Erythroblast (primary cell): ENCODE measurements around the gene BAIAP2.

ENCODE experiments used
- DNase-seq, 2 experiments: peaks; one replicate each; lab custom pipeline; 2025; lab: John Stamatoyannopoulos, UW
- GATA1 ChIP-seq: IDR thresholded peaks from 2 replicates; pipeline ENCODE4 v1.6.1; 2011; ENCODE audit warnings: low read depth, mild to moderate bottlenecking, control low read depth, low read length, moderate library complexity
- POLR2A ChIP-seq: IDR thresholded peaks from 2 replicates; pipeline ENCODE4 v1.6.1; 2011; ENCODE audit warnings: mild to moderate bottlenecking, low read length

The BAIAP2 gene

DNA sequence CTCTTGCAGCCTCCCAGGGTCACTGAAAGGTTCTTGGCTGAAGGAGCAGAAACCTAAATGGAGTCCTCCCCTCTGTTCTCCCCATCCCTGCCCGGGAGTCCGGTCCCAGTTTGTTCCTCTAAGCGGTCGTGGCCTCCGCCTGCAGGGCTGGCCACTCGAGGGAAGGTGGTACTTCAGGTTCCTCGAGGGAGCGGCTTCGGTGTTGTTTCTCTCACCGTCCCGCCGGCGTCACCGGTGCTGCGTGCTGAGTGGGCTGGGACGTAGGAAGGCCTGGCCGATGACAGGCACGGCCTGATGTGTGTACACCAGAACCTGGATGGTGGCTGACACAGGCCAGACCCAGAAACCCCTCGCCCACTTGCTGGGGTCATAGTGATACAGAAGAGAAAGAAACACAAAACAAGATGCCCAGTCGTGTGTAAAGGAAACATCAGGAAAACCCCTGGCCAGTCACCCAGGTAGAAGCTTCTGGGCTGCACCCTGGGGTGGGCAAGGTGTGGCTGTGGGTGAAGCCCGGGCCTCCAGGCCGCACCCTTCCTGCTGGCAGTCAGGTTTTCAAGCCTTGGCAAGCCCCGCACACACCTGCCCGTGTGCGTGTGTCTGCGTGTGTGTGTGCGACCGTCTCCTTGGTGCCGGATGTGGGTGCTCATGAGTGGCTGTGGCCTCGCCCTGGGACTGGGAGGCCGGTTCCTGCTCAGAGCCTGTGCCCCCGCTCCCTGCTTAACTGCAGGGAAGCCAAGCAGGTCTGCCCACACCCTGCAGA lies 52.0 kb downstream of the BAIAP2 start:
- no peak for DNase-seq
- TF ChIP-seq GATA1 (no peak), POLR2A (no peak)

DNA sequence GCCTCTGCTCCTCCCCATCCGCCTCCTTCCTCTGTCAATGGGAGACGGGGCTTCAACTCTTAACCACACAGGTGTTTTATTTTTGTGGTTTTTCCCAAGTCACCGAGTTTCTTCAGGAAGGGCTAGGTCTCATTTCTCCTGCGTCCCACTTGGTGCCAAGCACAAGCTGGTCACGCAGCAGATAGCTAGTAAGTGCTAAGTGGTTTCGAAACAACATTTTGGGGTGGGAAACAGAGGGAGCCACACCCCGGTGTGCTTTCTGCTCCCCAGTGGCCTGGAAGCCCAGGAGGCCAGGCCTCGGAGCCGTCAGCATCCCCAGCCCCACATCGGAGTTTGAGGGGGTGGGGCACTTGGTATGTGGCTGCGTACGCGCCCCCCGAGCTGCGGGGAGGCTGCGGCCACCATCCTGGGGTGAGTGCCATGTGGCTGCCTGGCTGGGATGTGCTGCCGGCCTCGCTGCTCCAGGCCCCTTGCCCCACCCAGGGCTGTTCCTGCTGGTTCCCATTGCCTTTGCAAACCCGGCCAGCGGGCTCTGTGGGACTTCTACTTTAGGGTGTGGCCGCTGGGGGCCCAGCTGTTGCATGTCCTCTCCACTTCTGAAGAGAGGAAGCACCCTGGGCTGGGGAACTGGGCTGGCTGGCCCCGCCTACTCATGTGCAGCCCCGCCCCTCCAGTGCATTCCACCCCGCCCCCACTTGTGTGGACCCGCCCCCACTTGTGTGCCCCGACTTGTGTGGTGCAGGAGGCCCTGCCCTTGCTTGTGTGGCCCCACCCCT lies 55.6 kb downstream of the BAIAP2 start:
- peak; percentile 87 to 88 for DNase-seq

DNA sequence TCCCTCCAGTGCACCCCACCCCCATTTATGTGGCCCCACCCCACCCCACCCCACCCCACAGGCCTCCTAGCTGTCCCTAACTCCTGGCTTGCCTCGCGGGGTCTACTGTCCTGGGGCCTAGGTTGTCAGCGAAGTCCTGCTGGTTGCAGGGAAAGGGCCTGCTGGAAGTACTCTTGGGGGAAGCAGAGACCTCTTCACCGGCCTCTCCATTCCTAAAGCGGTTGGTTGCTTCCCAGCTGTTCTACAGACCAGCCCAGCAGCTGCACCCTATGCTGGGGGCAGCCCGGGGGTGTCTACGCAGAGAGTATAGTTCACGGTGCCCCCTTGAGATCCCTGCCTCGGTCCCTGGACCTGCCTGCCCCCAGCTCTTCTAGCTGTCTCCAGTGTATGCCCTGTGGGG lies 56.2 kb downstream of the BAIAP2 start:
- no peak for DNase-seq
- TF ChIP-seq GATA1 (no peak), POLR2A (no peak)

More for the DNA sequence above, 55.6 kb downstream of the BAIAP2 start:
- no peak for TF ChIP-seq POLR2A
- TF ChIP-seq GATA1: no peak

DNA sequence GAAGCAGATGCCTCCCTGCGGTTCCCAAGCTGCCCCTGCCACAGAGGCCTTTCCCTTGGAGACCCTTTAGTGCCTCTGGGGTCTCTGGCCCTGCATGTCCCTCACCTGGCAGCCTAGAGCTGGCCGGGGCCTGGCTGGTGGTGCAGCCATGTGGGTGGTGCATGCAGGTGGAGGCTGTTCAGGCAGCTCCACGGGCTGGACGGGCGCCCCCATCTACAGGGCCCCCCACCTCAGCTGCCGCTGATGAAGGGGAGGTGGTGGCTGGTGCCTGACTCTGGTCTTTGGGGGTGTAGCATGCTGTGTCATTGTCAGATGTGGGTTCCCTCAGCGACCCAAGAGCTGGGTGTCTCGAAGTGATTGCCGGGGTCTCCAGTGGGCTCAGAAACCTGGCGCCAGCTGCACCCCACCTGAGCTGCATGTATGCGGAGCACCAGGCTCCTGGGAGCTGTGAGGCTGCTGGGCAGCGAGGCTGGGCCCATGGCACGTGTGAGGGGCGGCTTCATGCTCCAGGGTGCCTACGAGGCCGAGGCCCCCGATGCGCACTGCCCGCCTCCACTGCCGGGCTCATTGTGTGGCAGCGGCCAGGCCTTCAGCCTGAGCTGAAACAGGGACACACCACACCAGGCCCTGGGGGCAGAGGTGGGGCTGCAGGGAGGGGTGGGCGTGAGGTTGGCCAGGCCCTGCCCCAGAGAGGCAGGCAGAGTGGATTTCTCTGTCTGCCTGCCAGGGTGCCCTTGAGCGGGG lies 57.0 kb downstream of the BAIAP2 start:
- no peak for DNase-seq
- TF ChIP-seq GATA1 (no peak), POLR2A (no peak)

DNA sequence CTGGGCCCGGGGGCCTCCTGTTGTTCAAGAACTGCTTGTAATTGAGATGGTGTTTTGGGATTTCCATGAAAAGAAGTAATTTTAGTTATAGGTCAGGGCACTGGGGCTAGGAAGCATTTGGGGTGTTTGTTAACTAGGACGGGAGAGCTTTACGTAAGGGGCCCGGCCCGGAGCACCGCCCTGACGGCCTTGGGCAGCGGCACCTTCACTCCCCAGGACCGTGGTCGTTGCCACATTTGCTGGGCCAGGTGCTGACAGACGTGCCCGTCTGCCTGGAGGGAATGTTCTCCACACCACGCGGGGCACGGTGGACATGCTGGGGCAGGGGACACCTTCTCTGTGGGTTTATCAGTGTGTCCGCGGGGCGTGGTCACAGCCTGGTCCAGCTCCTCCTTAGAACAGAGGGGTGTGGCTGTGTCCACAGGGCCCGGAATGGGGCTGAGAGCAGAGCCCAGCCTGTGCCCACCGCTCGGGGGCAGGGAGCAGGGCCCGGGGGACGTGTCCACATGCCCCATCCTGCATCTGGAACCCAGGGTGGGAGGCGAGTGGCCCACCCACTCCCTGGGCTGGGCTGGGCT lies 57.7 kb downstream of the BAIAP2 start:
- DNase-seq: peak; percentile 16 to 20
- TF ChIP-seq GATA1: no peak
- TF ChIP-seq POLR2A: no peak

DNA sequence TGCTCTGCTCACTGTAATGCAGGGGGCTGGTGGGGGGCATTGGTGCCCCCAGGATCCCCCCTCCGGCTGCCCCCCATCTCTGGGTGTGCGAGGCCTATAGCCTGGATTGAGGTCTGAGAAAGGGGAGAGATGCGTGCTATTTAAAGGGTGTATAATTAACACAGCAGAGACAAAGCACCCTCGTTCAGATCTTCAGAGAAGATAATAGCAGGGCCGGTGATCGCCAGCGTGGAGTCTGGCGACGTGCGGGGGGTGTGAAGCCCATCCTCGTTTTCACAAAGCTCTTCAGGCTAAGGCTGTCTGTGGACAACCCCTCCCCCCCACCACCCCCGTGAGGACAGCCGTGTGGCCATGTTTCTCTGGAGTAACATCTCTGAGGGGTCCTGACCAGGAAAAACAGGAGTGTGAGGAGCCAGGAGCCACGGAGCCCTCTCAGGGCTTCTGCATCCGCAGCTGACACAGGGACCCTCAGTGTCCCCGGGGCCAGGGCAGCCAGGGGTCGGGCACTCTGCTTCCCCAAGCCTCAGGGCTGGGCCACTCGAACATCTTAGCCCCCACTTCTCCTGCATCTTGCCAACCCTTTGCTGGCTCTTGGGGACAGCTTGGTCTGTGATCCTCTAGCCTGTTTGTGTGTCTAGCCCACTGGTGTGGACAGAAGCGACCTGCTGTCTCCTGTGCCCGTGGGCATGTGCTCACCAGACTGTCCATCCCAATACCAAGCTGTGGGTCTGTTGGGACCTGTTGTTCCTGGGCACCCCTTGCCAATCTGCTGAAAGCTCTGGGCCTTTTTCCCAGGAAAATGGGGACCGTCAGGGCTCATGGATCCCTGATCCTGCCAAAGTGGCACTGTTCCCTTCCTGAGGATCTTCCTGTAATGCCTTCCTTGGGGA lies 58.9 kb downstream of the BAIAP2 start:
- peak in 1 of 2 experiments; percentile 14 for DNase-seq
- no peak for TF ChIP-seq POLR2A
- TF ChIP-seq GATA1: no peak

DNA sequence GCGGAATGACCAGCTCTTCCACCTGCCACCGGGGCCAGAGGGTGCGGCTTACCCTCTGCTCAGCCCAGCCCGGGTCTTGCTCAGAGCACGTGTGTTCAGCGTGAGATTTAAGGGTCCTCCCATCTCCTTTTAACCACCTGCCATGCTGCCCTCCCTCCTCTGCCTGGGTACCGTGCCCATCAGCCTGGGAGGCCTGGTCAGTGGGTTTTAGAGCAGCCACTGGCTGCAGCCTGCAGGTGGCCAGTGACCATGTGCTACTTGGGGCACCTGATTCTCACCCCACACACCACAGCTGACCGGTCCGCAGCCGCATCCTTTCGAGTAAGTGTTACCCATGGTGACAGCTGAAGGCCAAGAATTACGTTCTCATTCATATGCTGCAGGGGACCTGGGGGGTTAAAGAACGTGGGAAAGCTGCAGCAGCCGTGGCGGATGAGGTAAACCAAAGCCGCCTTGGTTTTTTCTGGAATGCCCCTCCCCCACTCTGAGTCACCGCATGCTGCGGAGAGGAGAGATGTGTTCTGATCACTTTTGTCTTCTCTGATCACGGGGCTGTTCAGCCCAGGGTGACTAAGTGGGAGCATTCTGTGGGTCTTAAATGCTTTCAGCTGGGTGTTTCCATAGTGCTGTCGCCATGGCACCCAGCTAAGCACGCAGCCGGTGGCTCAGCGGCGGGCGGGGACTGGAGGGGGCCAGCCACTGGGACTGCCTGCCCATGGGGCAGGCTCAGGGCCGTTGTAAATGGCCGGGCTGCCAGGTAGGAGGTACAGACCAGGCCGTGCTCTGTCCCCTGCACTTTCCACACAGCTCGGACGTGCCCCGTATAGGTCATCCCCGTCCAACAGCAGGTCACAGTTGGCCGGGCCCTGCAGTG lies 59.8 kb downstream of the BAIAP2 start:
- TF ChIP-seq GATA1 (no peak), POLR2A (no peak)
- peak; percentile 84 to 85 for DNase-seq

DNA sequence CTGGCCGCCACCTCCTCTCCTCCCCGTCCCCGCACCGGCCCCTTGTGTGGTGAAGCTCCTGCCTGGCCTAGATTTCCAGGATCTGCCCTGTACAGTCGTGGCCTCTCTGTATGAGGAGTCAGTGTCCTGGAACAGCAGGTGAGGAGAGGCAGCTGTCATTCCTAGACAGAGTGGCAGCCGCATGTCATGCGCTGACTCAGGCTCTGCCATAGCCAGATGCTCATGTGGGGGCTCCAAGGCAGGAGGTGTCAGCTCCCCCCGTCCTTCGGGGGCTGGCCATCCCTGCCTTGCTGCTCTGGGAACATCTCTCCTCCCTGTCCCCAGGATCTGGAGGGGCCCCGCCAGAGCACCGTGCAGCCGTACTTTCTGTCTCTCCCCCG lies 60.4 kb downstream of the BAIAP2 start:
- TF ChIP-seq GATA1: no peak
- TF ChIP-seq POLR2A: no peak
- no peak for DNase-seq

DNA sequence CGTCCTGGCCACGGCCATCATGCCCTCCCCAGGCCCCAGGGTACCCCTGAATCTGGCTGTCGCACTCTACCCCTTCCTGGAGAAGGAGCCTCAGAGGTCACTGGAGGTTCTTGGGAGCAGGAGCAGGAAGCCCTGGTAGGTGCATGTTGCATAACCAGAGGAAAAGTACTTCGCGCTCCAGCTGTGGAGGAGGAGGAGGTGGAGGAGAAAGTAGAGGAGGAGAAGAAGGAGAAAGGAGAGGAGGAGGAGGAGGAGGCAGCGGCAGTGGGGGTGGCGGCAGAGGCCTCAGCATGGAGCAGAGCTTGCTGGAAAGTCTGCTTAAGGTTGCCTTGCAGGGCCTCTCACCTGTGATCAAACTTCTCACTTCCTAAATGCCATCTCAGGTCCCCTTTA lies 61.8 kb downstream of the BAIAP2 start:
- no peak for TF ChIP-seq GATA1
- TF ChIP-seq POLR2A: no peak
- no peak for DNase-seq

DNA sequence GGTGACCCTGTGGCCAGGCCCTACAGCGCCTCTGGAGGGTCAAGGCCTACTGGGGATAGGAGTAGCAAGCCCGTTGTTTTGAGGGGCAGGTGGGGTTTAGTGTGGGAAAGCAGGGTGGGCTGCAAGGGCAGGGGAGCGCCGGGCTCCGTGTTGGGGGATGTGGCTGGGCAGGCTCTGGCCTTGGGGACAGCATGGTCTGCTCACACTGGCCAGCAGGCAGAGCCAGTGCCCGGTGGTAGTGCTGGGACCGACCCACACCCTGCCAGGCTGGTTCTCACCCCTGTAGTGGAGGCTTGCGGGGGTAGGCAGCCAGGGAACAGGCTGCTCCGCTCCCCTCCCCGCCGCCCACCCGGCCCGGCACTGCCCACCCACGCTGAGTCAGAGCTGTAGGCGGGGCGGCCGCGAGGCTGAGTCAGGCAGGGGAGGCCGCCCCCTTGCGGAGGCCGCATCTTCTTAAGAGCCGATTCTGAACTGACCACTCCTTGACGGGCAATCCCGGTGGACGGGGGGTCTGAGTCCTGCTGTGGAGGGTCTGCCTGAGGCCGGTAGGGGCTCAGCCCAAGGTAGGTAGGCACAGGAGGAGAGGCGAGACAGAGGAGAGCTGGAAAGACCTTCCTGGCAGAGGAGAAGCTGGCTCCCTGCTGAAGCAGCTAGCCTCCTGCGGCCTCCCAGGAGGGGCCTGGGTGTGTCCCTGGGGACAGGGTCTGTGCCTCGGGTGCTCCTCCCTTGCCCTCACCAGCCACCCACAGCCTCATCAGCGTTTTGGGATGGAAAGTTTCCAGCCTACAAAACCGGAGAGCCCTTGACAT lies 62.4 kb downstream of the BAIAP2 start:
- peak; percentile 77 to 89 for DNase-seq
- no peak for TF ChIP-seq POLR2A
- TF ChIP-seq GATA1: no peak

DNA sequence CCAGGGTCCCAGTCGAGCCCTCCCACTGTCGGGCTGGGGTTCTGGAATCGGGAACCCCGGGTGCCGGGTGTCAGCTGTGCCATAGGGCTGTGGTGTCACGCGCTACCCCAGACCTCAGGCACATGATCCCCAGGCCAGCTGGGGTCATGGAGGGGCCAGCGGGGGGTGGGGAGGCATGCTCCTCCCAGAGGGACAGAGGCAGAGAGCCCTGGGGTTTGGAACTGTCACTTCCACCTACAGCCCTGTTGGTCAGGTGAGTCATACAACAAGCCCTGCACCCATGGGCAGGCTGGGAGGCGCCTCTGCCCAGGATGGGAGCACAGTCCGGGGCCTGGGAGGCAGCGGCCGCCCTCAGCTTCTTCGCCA lies 63.0 kb downstream of the BAIAP2 start:
- DNase-seq: no peak
- TF ChIP-seq GATA1: no peak
- no peak for TF ChIP-seq POLR2A
